GM12891 (cell line): ENCODE results near the gene SRRM5.
"Not testable (repeated sequence)": the region's sequence is repeated elsewhere in the genome, so short reads cannot be mapped to it uniquely, and the experiment has no call there.

Source experiments
- DNase-seq: peaks from one replicate; pipeline ENCODE4 v3.0.0; 2011; ENCODE audit warnings: low spot score; ENCODE audit not compliant: insufficient read length
- FAIRE-seq: peaks from 2 replicates; lab custom pipeline; 2011; peaks lifted over from hg19 to GRCh38; lab: Jason Lieb, UNC
- PAX5 ChIP-seq: IDR thresholded peaks from 2 replicates; pipeline ENCODE4 v1.6.1; 2011; ENCODE audit warnings: low read length, moderate library complexity, mild to moderate bottlenecking; ENCODE audit not compliant: insufficient read depth, severe bottlenecking
- POLR2A ChIP-seq: IDR thresholded peaks from 2 replicates; pipeline ENCODE4 v1.6.1; 2011; ENCODE audit warnings: low read depth, low read length, control low read depth
- POLR2AphosphoS5 ChIP-seq: IDR thresholded peaks from 2 replicates; pipeline ENCODE4 v1.6.1; 2011; ENCODE audit warnings: low read depth, low read length, control low read depth
- POU2F2 ChIP-seq: IDR thresholded peaks from 2 replicates; pipeline ENCODE4 v1.6.1; 2011; ENCODE audit warnings: low read depth, mild to moderate bottlenecking, control low read depth, low read length, moderate library complexity
- SPI1 ChIP-seq: IDR thresholded peaks from 2 replicates; pipeline ENCODE4 v1.6.1; 2011; ENCODE audit warnings: low read depth, low read length, control low read depth
- TAF1 ChIP-seq: IDR thresholded peaks from 2 replicates; pipeline ENCODE4 v1.6.1; 2011; ENCODE audit warnings: low read depth, low read length, control low read depth

SRRM5 gene

GRCh38 chr19:43643326-43643725, 31.4 kb downstream of the SRRM5 start:
- TF ChIP-seq PAX5 (no peak), POU2F2 (no peak), POLR2A (no peak), SPI1 (no peak), TAF1 (no peak), POLR2AphosphoS5 (no peak)
- FAIRE-seq (no peak), DNase-seq (no peak)

GRCh38 chr19:43644181-43644580, 32.3 kb downstream of the SRRM5 start:
- no peak for TF ChIP-seq TAF1
- no peak for TF ChIP-seq POU2F2
- FAIRE-seq, result no peak
- no peak for DNase-seq

- no peak for TF ChIP-seq PAX5
- no peak for TF ChIP-seq SPI1
- TF ChIP-seq TAF1, result no peak
- TF ChIP-seq POLR2AphosphoS5, result no peak
- no peak for TF ChIP-seq POU2F2
- TF ChIP-seq POLR2A, result no peak
- DNase-seq, result no peak
- FAIRE-seq, result no peak
Observed at GRCh38 chr19:43648633-43649032, 36.7 kb downstream of the SRRM5 start.

DNA sequence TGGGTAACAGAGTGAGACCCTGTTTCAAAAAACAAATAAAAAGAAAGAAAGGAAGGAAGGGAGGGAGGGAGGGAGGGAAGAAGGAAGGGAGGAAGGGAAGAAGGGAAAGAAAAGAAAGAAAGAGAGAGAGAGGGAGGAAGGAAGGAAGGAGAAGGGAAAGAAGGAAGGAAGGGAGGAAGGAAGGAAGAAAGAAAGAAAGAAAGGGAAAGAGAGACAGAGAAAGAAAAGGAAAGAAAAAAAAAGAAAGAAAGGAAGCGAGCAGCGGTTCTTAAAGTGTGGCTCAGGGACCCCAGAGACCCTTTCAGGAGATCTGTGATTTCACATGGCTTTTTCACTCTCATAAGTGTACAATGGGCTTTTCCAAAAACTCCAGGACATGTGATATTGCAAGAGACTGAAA, 37.6 kb downstream of the SRRM5 start:
- no peak for DNase-seq
- FAIRE-seq, result no peak
- TF ChIP-seq SPI1, result no peak
- TF ChIP-seq PAX5, result no peak
- TF ChIP-seq TAF1, result no peak
- TF ChIP-seq POU2F2, result no peak
- TF ChIP-seq POLR2AphosphoS5, result no peak
- no peak for TF ChIP-seq POLR2A

DNA sequence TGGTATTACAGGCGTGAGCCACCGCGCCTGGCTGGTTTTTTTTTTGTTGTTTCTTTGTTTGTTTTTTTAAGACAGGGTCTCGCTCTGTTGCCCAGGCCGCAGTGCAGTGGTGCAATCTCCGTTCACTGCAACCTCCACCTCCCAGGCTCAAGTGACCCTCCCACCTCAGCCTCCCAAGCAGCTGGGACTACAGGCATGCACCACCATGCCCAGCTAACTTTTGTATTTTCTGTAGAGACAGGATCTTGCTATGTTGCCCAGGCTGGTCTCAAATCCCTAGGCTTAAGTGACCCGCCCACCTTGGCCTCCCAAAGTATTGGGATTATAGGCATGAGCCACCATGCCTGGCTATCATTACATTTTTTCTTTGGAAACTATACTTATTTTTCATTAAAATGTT, 38.4 kb downstream of the SRRM5 start:
- FAIRE-seq, DNase-seq: not testable (repeated sequence)

DNA sequence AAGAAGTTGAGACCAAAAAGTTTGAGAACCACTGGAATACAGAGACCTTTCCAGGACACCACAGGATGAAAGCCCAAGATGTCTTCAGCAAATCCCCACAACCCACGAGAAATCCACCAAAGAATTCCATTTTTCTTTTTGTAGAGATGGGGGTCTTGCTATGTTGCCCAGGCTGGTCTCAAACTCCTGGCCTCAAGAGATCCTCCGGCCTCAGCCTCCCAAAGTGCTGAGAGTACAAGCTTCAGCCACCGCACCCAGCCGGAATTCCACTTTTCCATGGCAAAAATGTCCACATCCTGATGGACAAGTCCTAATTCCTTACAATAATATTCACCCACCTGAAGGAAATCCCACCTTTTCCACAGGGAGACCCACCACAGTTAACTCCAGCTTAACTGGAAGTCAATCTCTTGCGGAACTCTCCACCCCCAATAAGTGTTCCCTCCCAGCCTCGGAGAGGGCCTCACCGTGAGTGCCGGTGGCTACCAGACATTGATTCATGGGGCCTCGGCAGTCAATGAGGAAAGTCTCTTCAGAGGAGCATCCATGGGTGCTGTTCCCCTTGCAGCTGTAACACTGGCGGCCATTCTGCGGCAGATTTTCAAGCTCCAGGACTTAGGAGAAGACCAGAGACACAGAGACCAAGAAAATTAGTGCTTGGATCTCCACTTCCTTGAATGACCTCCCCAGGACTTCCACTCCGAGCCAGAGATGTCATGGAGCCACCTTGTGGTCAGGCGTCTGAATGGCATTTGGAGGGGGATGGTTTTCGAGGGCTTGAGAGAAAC, 40.1 kb downstream of the SRRM5 start:
- TF ChIP-seq POLR2A, result no peak
- no peak for TF ChIP-seq SPI1
- TF ChIP-seq POLR2AphosphoS5, result no peak
- no peak for TF ChIP-seq TAF1
- TF ChIP-seq PAX5, result no peak
- TF ChIP-seq POU2F2, result no peak
- DNase-seq (no peak), FAIRE-seq (peak; percentile 65)

- TF ChIP-seq PAX5, result no peak
- no peak for TF ChIP-seq POLR2A
- TF ChIP-seq SPI1, result no peak
- no peak for TF ChIP-seq POU2F2
- no peak for TF ChIP-seq POLR2AphosphoS5
- no peak for TF ChIP-seq TAF1
- DNase-seq, result no peak
- no peak for FAIRE-seq
Observed at GRCh38 chr19:43652546-43652874, 40.6 kb downstream of the SRRM5 start.

DNA sequence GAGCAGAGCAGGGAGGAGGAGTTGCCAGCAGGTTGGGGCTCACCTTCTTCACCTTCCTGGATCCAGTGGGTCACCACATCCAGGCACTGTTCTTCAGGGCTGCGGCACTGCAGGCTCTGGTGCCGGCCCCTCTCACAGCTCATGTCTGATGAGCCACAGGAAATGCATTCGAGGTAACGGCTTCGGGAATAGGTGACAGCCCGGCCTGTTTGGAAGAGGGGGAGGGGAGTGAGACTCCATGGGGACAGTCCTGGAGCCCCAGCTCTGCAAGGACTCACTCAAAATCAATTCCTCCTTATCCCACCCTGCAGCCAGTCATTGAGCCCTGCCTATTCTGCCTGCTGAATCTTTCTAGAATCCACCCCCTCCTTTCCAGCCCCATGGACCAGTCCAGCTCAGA, 44.5 kb downstream of the SRRM5 start:
- DNase-seq (no peak), FAIRE-seq (no peak)
- TF ChIP-seq POU2F2 (no peak), POLR2AphosphoS5 (no peak), SPI1 (no peak), POLR2A (no peak), PAX5 (no peak), TAF1 (no peak)

- no peak for DNase-seq
- FAIRE-seq, result no peak
- no peak for TF ChIP-seq POU2F2
- no peak for TF ChIP-seq TAF1
- no peak for TF ChIP-seq PAX5
- no peak for TF ChIP-seq SPI1
- no peak for TF ChIP-seq POLR2AphosphoS5
- no peak for TF ChIP-seq POLR2A
Observed at GRCh38 chr19:43658001-43658400, 46.1 kb downstream of the SRRM5 start.

DNA sequence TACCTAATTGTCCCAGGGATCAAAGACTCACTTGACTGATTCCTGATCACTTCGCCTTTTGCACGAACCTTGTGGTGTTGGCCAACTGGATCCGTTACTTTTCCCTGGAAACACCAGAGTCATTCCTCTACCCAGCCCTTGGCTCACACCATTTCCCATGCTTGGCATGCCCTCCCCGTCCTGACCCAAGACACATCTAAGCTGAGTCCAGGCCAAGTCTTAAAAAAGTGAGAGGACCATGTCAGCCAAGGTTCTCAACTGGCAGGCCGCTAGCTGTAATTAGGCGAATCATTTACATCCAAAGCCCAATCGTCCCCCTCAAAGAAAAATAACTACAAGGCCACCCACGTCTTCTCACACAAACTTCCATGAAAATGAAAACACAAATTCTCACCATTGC, 46.6 kb downstream of the SRRM5 start:
- no peak for DNase-seq
- no peak for FAIRE-seq
- TF ChIP-seq POLR2A, result no peak
- no peak for TF ChIP-seq POLR2AphosphoS5

GRCh38 chr19:43660301-43660970, 48.5 kb downstream of the SRRM5 start:
- TF ChIP-seq POU2F2, result no peak
- TF ChIP-seq PAX5, result no peak
- no peak for TF ChIP-seq POLR2AphosphoS5
- TF ChIP-seq SPI1, result no peak
- TF ChIP-seq TAF1, result no peak
- no peak for TF ChIP-seq POLR2A
- no peak for FAIRE-seq
- DNase-seq, result no peak
